Glomerular visceral epithelial cell (primary cell): Measurements from ENCODE around the gene HES6.
A peak's percentile ranks its signal among the peaks of the same experiment; 100 is the strongest.

ENCODE experiments used
- DNase-seq: peaks from one replicate; pipeline ENCODE4 v3.0.0-alpha.2; 2016; ENCODE audit errors: extremely low spot score

The HES6 gene

DNA sequence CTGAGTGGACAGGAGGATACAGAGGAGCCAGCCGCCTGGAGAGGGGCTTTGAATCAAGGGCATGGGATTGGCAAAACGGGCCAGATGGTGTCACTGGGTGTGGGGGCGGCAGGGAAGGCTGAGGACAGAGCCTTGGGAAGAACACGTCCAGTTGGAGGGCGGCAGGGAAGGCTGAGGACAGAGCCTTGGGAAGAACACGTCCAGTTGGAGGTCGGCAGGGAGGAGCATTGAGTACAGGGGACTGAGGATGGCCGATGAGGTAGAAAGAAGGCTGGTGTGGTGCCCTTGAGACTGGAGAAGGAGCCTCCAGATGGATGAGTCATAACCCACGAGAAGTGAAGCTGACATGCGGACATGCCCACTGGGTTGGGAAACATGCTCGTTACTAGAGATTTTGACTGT, 4.5 kb downstream of the HES6 start:
- DNase-seq, result peak; percentile 31

DNA sequence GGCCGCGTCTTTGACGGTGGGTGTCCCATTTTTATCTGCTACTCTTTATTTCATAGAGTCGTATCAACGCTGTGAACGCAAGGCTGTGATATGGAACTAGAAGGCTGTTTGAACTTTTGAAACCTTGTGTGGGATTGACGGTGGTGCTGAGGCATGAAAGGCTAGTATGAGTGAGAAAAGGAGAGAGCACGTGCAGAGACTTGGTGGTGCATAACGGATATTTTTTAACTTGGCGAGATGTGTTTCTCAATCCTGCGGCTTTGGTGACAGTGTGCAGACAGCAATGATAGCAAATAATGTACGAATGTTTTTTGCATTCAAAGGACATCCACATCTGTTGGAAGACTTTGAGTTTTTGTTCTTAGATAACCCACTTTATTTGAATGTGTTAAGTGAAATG, 6.2 kb downstream of the HES6 start:
- DNase-seq, result no peak

DNA sequence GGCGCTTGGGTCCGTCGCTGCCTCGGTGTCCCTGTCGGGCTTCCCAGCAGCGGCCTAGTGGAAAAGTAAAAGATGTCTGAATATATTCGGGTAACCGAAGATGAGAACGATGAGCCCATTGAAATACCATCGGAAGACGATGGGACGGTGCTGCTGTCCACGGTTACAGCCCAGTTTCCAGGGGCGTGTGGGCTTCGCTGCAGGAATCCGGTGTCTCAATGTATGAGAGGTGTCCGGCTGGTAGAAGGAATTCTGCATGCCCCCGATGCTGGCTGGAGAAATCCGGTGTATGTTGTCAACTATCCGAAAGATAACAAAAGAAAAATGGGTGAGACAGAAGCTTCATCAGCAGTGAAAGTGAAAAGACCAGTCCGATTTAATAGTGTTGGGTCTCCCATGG, 8.0 kb downstream of the HES6 start:
- DNase-seq, result no peak

DNA sequence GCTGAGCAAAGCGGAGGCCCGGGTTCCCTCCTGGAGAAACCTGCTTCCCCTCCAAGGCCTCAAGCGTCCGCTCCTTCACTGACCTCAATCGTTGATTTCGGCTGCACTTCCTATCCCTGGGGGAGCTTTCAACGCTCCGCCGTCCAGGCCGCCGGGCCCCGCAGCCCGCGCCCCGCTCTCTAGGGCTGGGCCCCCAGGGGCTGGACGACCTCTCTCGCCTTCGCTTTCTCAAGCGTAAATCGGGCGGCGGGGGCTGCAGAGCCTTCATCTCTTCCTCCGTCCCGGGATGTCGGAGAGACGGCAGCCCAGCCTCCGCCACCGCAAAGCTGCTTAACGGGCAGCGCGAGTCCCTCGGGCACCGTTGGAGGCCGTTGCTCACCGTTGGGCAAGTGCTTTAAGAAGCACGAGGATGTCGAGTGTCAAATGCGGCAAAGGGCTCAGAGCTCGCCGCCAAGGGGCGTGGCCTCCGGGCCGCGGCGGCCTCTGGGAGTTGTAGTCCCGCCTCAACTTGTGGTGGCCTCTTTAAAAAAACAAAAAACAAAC, 8.5 kb downstream of the HES6 start:
- DNase-seq, result no peak

DNA sequence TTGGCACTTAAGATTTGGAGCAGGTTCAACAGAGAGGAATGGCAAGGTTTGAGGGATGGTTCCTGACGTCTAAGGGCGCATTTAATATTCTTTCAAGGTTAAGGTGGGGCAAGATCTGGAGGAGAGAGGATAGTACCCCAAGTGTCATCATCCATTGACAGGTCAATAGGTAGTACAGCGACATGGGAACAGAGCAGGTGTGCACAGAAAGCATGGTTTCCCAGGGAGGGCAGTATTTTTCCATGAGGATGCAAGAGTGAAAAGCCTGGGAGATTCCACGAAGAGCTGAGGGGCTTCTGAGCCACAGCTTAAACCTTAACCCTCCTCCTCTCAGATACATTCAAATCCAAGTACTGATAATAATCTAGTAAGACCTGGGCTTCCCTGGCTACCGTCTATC, 9.1 kb downstream of the HES6 start:
- DNase-seq, result no peak

DNA sequence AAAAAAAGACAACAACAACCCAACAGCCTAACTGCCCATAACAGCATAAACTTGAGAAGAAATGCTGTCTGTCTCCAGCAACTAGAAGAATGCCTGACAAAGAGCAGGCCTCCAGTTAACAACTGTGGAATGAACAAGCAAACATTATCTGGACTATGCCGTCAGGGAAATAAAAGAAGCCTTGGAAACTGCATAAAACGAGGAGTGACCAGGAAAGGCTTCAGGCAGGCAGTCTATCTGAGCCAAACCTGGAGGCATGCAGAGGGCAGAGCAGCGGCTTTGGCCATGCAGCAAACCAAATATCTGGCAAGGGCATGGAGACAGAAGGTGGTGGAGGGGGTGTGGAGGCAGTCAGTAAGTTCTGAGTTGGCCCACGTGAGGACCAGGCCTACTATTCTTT, 11.1 kb downstream of the HES6 start:
- no peak for DNase-seq

DNA sequence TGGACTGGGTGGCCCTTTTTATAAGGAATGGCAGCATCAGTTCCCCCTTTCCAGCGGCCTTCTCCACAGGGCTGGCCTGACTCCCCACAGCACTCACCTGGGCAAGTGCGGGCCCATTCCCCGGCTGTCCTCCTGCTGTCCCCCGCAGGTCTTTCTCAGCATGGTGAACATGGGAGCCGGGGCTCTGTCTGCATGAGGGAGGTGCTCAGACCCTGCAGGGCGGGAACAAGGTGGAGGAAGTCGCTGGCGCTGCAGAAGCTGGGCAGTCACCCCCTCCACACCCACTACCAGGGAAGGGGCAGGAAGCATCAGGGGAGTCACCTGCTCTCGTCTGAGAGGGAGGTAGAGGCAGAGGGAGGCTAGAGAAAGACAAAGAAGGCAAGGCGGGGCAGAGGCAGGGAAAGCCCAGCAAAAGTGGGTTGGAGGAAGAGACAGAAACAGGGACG, 12.2 kb downstream of the HES6 start:
- DNase-seq, result no peak

DNA sequence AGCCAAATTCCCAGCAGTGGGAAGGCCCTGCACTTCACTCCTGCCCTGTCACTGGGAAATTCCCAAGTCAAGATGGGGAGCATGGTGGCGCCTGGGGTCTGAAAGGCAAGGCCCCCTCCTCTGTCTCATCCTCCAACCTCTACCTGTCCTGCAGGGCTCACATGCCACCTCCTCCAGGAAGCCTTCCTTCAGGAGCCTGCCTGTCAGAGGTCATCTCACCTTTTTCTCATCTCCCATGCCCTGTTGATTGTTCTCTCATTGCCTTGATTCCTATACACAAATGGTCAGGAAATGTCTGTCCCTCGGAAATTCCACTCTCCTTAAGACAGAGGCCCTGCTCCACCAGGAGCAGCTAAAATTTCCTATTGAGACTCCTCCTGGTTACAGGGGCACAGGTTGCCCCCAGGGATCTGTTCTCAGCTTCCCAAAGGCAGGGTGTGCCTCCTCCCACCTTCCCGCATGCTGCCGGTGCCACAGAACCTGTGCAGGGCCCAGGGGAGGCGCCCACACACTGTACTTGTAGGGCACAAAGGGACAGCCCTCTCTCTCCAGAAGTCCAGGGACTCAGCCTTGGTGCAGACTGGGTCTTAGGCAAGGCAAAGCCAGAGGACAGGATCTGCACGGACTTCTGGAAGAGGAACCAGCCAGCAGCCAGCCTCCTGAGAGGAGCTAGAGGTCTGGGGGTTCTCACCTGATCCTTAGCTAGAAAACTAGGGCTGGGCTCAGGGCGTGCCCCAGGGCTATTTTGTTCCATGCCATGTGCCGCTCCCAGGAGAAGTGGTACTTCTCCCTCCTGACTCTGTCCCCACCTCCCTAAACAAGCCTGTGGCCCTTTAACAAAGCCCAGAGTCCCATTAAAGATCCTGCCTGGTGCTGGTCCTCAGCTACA, 12.9 kb downstream of the HES6 start:
- DNase-seq, result no peak

DNA sequence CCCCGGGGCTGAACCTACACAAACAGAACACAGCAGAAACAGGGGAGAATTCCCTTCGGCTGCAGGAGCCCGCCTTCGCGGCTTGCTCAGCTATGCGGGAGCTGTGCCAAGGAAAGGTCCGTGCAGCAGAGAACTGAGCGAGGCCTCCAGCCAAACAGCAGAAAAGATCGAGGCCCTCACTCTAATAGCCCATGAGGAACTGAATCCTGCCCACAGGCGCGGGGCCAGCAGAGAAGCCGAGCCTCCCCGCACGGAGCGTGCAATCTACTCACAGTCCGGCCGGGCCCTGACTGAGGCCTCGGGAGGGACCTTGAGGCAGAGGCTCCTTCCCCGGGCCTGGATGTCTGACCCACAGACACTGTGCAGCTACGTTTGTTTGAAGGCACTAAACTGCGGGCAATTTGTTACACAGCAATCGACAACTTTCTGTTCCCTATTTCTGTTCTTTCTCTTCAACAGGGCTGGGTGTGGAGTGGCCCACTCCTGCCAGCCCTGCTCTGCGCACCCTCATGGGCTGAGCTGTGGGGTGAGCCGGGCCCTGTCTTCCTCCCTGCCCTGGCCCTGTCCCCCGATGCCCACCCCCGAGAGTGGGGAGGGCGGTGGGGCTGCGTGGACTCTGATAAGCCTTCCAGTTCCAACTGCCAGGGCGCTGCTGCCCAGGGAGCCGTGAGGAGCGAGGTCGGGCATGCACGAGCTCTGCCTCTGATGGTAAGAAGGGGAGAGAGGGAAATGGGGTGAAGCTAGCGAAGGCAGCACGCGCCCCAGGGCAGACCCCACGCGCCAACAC, 13.7 kb downstream of the HES6 start:
- DNase-seq, result no peak

DNA sequence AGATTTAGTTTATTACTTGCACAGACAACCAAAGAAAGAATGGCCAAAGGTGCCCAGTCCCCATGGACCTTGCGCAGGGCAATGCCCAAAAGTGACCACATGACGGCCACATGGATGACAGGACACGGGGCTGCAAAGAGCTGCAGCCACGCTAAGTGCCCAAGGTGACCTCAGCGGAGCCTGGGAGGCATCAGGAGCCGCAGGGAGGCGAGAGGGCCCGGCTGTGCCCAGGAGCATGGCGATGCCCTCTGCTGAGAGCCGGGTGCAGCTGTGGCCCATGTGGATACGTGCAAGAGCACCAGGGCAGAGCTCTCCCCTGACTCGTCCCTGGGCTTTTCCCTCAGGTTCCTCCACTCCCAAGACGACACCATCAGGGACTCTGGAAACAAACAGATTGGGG, 14.7 kb downstream of the HES6 start:
- no peak for DNase-seq

DNA sequence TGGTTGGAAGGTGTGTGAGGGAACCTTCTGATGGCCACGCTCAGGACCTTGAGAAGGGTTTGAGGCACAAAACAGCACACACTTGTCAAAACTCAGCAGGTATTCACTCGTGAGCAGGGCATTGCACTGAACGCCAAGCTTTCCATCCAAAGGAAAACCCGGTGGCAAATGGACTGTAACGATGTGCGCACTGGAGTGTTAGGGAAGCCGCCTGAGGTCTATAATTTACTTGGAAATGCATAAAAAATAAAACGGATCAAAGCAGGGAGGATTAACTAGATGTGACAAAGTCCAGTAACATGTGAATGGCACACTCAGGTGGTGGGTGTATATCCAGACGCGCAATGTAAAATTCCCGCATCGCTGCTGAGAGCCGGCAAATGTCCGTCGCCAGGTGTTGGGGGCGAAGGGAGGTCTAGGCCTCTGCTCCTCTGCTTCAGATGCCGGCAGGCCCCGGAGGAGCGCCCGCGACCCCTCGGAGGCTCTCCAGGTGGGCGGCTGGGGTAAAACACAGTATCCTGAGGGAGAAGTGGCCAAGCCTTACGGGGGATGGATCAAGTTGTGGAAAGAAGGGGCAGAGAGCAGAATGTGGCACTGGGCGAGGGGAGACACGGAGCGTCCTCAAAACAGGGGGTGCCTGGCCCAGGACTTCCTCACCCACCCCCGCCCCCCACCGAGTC, 15.3 kb downstream of the HES6 start:
- DNase-seq, result no peak

DNA sequence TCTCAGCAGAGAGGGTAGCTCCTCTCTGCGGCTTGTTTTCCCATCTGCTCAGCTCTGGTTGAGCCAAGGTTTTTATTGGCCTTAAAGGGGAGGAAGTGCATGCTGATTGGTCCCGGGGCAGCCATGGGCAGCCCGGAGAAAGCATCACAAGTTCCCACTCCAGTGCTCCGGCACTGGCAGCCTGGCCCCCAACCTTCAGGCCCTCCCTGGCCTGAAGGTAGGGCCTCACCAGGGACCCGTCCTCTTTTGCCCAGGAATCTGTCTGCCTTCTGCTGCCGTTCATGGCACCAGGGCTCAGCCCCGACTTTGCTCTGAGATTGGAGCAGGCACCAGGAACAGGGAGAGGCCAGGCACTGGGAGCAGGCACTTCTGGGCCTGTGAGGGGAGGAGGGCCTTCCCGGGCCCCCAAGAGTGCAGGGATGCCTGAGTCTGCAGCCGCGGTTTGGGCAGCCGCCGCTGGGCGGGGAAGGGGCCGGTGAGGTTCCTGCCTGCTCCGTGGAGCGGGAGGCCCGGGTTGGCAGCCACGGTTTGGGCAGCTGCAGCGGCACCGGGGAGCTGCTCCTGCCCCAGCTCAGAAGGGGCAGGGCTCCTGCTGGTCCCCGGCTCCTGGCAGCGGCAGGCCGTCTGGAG, 18.8 kb downstream of the HES6 start:
- DNase-seq, result peak; percentile 78

DNA sequence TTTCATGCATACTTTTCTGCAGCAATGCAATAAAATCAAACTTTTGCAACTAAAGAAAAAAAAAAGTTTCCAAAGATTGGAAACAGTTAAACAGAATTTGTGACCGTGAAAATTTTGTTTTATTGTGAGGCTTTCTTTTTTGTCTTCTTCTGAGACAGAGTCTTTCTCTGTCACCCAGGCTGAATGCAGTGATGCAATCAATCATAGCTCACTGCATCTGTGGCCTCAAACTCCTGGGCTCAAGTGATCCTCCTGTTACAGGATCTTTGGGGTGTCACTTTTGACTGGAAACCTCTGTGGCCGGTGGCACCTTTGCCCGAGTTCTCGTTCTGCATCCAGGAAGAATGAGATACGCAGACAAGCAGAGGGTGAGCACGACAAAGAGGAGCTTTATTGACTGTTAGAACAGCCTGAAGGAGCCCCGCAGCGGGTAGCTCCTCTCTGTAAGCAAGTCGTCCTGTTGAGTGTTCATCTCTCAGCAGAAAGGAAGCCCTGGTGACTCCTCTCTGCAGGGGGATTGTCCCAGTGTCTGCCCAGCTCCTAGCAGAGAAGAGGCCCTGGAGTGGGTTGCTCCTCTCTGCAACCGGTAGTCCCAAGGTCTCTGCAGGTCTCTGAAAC, 19.5 kb downstream of the HES6 start:
- no peak for DNase-seq

DNA sequence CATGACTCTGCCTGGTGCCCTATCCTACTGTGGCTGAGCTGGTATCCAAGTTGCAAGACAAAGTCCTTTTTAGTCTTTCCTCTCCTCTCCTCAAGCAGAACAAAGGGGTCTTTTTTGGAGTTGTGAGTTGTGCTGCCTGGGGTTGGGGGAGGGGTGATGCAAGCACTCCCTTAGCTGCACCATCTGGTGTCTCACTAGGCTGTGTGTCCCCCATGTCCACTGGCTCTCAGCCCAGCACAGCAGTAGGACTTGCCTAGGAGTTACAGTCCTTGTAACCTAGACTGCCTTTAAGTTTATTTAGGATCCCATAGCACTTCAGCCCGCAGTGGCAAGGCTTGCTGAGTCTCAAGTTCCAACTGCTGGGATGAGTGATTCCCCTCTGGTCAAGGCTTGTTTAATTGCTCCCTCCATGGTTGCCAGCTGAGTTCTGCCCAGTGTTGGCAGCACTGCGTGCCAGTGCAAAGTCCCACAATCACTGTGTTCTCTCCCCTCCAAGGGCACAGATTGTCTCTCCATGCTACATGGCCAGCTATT, 23.1 kb downstream of the HES6 start:
- no peak for DNase-seq

DNA sequence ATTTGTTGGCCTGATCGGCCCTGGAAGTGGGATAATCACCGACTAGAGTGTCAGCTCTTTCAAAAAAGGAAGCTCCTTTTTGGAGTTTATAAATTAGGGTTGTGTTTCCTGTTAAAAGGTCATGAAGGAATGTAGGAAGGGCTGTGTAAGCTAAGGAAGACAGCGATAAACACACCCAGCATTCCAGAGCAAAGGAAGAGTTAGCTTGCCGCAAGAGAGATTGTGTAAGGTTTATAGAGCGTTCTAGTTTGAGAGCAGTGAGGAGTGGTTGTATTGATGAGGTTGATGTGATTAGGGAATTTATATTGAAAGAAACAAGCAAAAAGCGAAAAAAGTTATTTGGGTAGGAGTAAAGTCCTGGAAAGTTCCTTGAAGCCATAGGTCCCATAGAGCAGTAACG, 32.8 kb downstream of the HES6 start:
- no peak for DNase-seq

DNA sequence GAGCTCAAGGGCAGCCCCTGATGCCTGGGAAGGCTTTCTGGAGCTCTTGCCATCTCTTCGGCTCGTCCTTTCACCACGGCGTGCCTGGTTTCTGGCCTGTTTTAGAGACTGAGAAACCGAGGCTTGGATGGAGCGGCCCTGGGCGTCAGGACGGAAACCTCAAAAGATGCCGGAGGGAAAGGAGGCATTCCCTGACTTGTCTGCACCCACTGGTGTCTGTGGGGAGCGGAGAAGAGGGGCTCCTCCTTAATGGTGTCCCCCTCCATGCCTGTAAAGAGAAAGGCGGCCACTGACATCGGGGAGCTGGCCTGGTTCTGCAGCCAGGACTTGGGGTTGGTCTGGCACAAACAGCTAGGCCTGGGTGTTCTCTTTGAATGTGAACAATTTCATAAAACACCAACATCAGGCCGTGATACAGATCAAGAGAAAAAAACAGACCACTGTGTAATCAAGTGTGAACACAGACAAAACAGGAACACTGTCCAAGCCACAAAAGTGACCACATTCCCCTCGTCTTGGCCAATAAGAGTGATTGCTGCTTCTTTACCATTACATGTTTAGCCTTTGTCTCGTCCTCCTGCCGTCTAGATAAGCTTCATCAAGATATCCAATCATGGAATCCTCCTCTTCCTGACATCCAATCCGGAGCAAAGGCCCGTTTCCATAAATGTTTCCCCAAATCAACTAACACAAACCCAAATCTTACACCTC, 35.7 kb downstream of the HES6 start:
- no peak for DNase-seq

DNA sequence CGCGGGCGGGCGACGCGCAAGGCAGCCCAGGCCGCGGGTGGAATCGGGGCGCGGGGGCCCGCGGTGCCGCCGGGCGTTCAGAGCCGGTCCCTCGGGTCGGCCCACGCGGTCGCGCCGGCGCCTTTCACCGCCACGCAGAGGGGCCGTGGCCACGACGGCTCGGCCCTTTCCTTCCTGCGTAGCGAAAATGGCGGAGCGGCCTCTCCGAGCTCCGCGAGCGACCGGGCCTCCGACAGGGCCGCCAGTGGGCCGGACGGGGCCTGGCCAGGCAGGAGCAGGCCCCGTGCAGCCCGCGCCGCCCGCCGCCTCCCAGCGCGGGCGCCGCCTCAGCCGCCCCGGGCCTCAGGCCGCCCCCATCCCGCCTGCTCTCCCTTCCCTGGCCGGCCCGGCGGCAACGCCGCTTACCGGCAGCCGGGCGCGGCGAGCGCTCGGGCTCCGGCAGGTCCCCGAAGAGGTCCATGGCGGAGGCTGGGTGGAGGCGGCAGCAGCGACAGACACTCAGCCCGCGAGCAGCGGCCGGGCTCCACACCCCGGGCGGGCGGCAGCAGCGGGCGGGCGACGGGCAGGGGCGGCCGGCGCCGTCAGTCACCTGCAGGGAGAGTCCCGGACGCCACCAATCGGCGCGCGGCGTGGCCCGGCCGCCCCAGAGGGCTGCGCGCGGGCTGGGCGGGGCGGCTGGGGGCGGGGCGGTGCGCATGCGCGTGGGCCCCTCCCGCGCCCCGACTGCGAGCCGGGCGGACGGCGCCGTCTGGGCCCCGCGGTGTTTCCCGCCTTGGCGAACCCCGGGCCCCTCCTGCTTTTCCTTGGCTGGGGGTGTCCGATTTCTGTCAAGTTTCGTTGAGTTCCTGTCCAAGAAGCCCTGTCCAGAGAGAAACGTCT, 36.5 kb downstream of the HES6 start, which contains the start of gene ILKAP:
Gene ILKAP, minus strand, starts transcription at position 602 of the 879 bp plus-strand sequence. Its CDS starts 142 bp downstream, at position 460.
- DNase-seq, result peak; percentile 94

DNA sequence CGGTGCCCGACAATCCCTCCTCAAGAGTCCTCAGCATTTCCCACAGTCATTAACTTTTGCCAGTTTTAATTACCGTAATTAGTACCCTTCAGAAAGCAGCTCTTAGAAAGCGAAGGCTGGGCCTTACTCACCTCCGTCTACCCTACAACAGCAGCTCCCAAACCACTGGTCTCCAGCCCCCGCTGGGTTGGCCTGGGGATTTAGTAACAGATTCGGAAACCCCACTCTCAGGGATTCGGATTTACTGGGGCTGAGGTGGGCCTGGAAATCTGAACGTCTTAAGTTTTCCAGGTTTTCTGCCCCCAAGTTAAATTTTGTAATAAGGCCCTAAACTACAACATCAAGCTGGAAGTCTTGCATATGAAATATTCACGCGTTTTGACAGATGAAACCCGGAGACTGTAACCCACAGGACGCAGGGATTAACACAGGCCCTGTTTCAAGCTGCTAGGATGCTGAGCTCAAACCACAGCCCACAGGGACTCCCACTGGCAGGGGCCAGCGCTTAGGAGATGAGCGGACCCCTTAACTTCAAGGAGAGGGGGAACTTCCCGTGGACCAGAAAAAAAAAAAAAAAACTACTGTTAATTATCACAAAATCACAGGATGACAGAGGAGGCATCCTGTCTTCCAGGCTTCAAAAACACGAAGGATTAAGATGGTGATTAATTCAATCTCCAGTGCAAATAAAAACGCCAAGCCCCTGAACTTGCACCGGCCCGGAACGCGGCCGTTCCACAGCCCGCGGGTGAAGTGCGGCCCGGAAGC, 37.3 kb downstream of the HES6 start:
- peak; percentile 27 for DNase-seq
